GM10266 (cell line): Measurements from ENCODE around the gene KRT85.

ENCODE experiments used
- DNase-seq: peaks from one replicate; pipeline ENCODE4 v3.0.0; 2012; ENCODE audit errors: extremely low spot score
- CTCF ChIP-seq: IDR thresholded peaks from 2 replicates; pipeline ENCODE4 v1.5.1; 2012; ENCODE audit warnings: mild to moderate bottlenecking, low read depth; ENCODE audit not compliant: control insufficient read depth, insufficient read depth; ENCODE audit errors: missing control alignments

KRT85 gene

GRCh38 chr12:52323416-52324152 is 43.7 kb downstream of the KRT85 start:
- DNase-seq, result no peak
- TF ChIP-seq CTCF, result no peak

GRCh38 chr12:52323001-52323400 is 44.3 kb downstream of the KRT85 start:
- no peak for DNase-seq
- TF ChIP-seq CTCF, result no peak

GRCh38 chr12:52322069-52322468 is 45.2 kb downstream of the KRT85 start:
- no peak for TF ChIP-seq CTCF

GRCh38 chr12:52321418-52321817 is 45.9 kb downstream of the KRT85 start:
- DNase-seq, result no peak
- no peak for TF ChIP-seq CTCF

More at GRCh38 chr12:52322069-52322468, 45.2 kb downstream of the KRT85 start:
- no peak for DNase-seq

- no peak for TF ChIP-seq CTCF
- no peak for DNase-seq
Observed at GRCh38 chr12:52320784-52321400, 46.4 kb downstream of the KRT85 start, which contains the start of gene KRT83. KRT83 (minus strand) TSS chr12:52321398; CDS start chr12:52321335, 63 bp downstream.

- TF ChIP-seq CTCF, result no peak
- no peak for DNase-seq
Observed at GRCh38 chr12:52319097-52319496, 48.2 kb downstream of the KRT85 start.

- no peak for TF ChIP-seq CTCF
- DNase-seq, result no peak
Observed at GRCh38 chr12:52318241-52318990, 48.9 kb downstream of the KRT85 start.
